ENCODE results near the gene PDE10A.

PDE10A gene

DNA sequence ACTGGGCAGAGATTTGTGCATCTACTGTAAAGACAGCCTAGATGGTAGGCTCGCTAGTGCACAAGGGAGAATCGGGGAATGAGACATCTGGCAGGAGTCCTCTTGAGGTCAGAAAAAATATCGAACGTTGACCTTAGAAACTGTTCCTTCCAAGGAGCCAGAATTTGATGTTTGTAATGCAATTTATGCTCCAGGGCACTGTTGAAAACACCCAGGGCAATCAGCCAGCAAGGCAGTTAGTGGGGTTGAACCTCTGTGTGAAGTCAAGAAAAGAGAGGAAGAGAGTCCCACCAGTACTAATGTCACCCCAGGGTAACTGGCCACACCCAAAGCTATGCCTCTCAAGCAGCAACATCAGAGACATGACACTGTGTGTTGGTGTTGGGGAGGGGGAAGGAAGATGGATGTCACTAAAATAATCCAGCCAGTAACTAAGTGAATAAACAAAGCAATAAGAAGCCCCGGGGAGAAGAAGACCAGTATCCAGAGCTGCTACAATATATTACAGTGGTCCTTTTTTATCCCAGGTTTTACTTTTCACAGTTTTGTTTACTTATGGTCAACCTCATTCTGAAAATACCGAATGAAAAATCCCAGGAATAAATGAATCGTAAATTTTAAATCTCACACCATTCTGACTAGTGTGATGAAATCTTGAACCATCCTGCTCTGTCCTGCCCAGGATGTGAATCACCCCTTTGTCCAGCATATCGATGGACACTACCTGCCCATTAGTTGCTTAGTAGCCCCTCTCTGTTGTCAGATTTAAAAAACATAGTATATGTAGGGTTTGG is 32.9 kb upstream of the PDE10A start:
- no peaks in the 10 kb centered on the region for H3K27me3 ChIP-seq (replicated peaks; ENCODE audit: control insufficient read depth, insufficient read depth, low read length)
- no peaks in the 10 kb centered on the region for H3K36me3 ChIP-seq (ENCODE audit: control insufficient read depth, insufficient read depth, low read length)
- TF ChIP-seq, protein P1, sequence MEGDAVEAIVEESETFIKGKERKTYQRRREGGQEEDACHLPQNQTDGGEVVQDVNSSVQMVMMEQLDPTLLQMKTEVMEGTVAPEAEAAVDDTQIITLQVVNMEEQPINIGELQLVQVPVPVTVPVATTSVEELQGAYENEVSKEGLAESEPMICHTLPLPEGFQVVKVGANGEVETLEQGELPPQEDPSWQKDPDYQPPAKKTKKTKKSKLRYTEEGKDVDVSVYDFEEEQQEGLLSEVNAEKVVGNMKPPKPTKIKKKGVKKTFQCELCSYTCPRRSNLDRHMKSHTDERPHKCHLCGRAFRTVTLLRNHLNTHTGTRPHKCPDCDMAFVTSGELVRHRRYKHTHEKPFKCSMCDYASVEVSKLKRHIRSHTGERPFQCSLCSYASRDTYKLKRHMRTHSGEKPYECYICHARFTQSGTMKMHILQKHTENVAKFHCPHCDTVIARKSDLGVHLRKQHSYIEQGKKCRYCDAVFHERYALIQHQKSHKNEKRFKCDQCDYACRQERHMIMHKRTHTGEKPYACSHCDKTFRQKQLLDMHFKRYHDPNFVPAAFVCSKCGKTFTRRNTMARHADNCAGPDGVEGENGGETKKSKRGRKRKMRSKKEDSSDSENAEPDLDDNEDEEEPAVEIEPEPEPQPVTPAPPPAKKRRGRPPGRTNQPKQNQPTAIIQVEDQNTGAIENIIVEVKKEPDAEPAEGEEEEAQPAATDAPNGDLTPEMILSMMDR (IDR thresholded peaks at IDR 0.05; ENCODE audit: insufficient read depth, low read length, poor library complexity, severe bottlenecking): no peak
- H3K4me3 ChIP-seq (replicated peaks; ENCODE audit: low read depth, low read length): no peak overlapping the region
- no peak for DNase-seq (ENCODE audit: extremely low read depth, insufficient read length)

DNA sequence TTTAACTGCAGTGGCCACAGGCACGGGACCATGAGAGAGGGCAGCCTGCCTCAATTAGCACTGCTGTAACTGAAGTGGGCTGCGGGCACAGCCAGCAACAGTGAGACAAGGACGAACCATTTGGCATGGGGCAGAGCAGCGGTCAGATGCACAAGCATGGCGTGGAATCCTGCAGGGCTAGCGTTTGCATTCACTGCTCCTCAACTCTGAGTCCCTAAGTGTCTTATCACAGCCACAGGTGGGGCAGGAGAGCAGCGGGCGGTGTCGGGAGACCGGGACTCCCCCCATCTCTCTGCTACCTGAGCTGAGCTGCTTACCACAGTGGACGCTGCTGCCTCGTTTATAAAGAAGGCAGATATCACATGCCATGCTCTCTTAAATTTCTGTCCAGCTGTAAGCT is 31.3 kb upstream of the PDE10A start:
- no peak overlapping the region for H3K4me3 ChIP-seq (replicated peaks; ENCODE audit: low read depth, low read length)

DNA sequence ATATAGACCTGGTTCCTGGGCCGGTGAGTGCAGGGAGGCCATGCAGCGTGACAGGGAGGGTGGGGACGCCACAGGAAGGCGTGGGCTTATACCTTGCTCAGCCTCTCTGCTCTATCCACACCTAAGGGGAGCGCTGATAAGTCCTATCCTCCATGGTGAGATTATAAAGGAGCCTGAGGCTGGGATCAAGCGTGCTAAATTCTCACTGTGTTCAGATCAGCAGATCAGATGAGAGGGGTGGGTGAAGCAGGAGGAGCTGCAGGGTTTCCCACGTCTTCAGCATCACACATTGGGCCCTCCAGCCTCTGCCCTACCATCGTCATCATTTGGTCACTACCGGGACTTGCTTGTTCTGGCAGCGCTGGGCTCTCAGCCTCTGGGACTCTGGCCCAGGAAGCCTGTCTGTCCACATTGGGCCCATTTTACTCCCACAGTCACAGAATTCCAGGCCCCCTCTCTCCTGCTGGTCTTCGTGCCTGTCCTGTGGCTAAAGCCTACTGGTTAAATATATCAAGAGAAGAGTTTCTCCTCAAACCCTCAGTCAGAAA is 29.1 kb upstream of the PDE10A start:
- no peak for DNase-seq (ENCODE audit: extremely low read depth, insufficient read length)
- no peaks in the 10 kb centered on the region for H3K36me3 ChIP-seq (ENCODE audit: control insufficient read depth, insufficient read depth, low read length)
- TF ChIP-seq, protein P1 (IDR thresholded peaks at IDR 0.05; ENCODE audit: insufficient read depth, low read length, poor library complexity, severe bottlenecking): no peak
- no peak overlapping the region for H3K4me3 ChIP-seq (replicated peaks; ENCODE audit: low read depth, low read length)
- no peaks in the 10 kb centered on the region for H3K27me3 ChIP-seq (replicated peaks; ENCODE audit: control insufficient read depth, insufficient read depth, low read length)

More for the DNA sequence above, 31.3 kb upstream of the PDE10A start:
- no peak for DNase-seq (ENCODE audit: extremely low read depth, insufficient read length)
- TF ChIP-seq, protein P1 (IDR thresholded peaks at IDR 0.05; ENCODE audit: insufficient read depth, low read length, poor library complexity, severe bottlenecking): no peak
- Histone ChIP-seq H3K36me3 (ENCODE audit: control insufficient read depth, insufficient read depth, low read length) (no peaks in the 10 kb centered on the region), H3K27me3 (replicated peaks; ENCODE audit: control insufficient read depth, insufficient read depth, low read length) (no peaks in the 10 kb centered on the region)

DNA sequence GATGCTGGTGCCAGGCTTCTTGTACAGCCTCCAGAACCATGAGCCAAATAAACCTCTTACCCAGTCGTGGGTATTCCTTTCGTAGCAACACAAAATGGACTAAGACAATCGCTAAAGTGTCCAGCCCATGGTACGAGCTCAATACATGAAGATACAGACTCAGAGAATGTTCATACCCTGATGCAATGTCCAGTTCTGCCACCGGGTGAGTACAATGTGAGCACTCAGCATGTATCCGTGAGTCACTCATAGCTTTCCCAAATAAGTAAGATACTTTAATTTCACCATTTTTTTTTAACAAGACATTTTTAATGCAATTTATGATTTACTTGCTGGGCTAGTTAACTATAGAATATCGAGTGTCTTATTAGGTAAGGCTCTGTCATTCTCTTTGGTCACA is 26.7 kb upstream of the PDE10A start:
- no peaks in the 10 kb centered on the region for H3K36me3 ChIP-seq (ENCODE audit: control insufficient read depth, insufficient read depth, low read length)
- no peak overlapping the region for H3K4me3 ChIP-seq (replicated peaks; ENCODE audit: low read depth, low read length)
- TF ChIP-seq, protein P1 (IDR thresholded peaks at IDR 0.05; ENCODE audit: insufficient read depth, low read length, poor library complexity, severe bottlenecking): no peak
- no peaks in the 10 kb centered on the region for H3K27me3 ChIP-seq (replicated peaks; ENCODE audit: control insufficient read depth, insufficient read depth, low read length)
- DNase-seq (ENCODE audit: extremely low read depth, insufficient read length): no peak

DNA sequence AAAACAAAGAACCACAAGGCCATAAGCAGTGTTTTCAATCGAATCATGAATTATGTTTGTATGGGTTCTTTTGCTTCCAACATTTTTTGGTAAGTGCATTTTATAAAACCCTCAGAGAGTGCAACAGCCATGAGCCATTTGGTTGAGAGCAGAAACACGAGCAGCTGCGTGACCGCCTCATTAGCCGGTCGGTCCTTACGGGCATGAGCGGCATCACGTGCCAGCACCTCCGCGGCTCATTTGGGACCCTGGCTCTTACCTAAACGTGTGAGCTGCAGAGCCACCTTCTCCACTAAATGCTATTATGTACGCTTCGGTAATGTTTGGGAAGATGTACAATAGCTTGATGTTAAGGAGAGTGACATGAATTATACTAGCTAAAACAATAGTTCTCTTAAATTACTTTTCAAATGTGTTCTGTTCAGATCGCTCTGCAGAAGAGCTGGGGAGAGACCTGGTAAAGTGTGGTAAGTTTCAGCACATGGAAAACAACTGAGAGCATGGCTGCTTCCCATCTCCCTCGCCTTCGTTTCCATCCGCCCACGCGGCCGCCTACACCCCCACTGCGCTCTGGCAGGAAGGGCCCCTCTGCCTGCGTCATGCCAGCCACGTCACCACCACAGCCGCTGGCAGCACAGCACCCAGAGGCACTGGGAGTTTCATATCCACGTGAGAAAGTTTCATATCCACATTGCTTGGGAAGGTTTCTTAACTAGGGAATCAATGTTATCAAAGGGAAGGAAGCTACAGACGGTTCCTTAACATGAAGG is 23.7 kb upstream of the PDE10A start:
- TF ChIP-seq, protein P1 (IDR thresholded peaks at IDR 0.05; ENCODE audit: insufficient read depth, low read length, poor library complexity, severe bottlenecking): no peak
- Histone ChIP-seq H3K4me3 (replicated peaks; ENCODE audit: low read depth, low read length) (no peak overlapping the region), H3K27me3 (replicated peaks; ENCODE audit: control insufficient read depth, insufficient read depth, low read length) (no peaks in the 10 kb centered on the region), H3K36me3 (ENCODE audit: control insufficient read depth, insufficient read depth, low read length) (no peaks in the 10 kb centered on the region)
- no peak for DNase-seq (ENCODE audit: extremely low read depth, insufficient read length)
